Neural crest cell (in vitro differentiated cells): ENCODE results near the gene CTF1. TPM values are rescaled to one million over a fixed set of nuclear protein-coding genes. Genes with fewer than 3 reads are reported as not detected.

Source experiments
- DNase-seq: peaks from one replicate; pipeline ENCODE4 v3.0.0; 2021; ENCODE audit warnings: low read depth, mixed read lengths, low spot score
- H3K27ac Mint-ChIP-seq: one replicate; pipeline ENCODE4 v1.8.0; 2021; ENCODE audit warnings: mild to moderate bottlenecking, mixed read lengths; ENCODE audit not compliant: unreplicated experiment
- H3K27me3 Mint-ChIP-seq: 2 replicates; pipeline ENCODE4 v1.8.0; 2021; ENCODE audit warnings: low read depth, mild to moderate bottlenecking, mixed read lengths
- H3K36me3 Mint-ChIP-seq: 2 replicates; pipeline ENCODE4 v1.8.0; 2021; ENCODE audit warnings: low read depth, mild to moderate bottlenecking, mixed read lengths
- H3K4me1 Mint-ChIP-seq: 2 replicates; pipeline ENCODE4 v1.8.0; 2021; ENCODE audit warnings: mixed read lengths
- H3K4me3 Mint-ChIP-seq: one replicate; pipeline ENCODE4 v1.8.0; 2021; ENCODE audit warnings: mild to moderate bottlenecking, mixed read lengths
- H3K9me3 Mint-ChIP-seq: 2 replicates; pipeline ENCODE4 v1.8.0; 2021; ENCODE audit warnings: mixed read lengths
- CTCF ChIP-seq: fragments of 200-600 bp; sonication (generic); conservative IDR thresholded peaks from 2 replicates; pipeline ENCODE4 v1.5.0; 2021; ENCODE audit warnings: antibody characterized with exemption, mild to moderate bottlenecking
- total RNA-seq: library from RNA; stranded (reverse); gene quantifications from 2 replicates; pipeline ENCODE4 v1.2.1, GENCODE V29; 2021

CTF1 gene
- total RNA-seq, 1 donor from 2014 or later, result 1.6 TPM

DNA sequence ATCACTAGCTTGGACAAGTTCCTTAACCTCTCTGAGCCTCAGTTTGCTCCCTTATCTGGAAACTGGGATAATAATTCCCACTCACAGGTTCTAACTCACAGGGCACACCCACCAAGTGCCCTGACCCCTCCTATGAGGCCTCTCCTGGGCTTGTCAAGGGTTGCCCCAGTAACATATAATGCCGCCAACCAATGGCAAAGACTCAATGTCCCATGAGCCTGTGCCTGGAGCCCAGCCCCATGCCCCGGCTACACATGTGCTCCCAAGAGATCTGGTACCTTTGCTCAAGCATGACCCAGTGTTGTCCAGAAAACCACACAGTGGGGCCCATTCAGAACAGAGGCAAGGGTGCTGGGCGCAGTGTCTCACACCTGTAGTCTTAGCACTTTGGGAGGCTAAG, 18.4 kb downstream of the CTF1 start:
- DNase-seq, result no peak
- Mint-ChIP-seq H3K36me3 (no peaks in the 10 kb centered on the region), H3K4me3 (no peak overlapping the region), H3K27ac (no peak overlapping the region), H3K9me3 (no peaks in the 10 kb centered on the region), H3K4me1 (peaks cover 7% of the 10 kb centered on the region), H3K27me3 (no peaks in the 10 kb centered on the region)
- TF ChIP-seq CTCF, result no peak

- DNase-seq, result no peak
- peaks cover 23% of the 10 kb centered on the region for H3K4me1 Mint-ChIP-seq
- no peaks in the 10 kb centered on the region for H3K36me3 Mint-ChIP-seq
- no peak for TF ChIP-seq CTCF
- H3K4me3 Mint-ChIP-seq, result no peak overlapping the region
- no peaks in the 10 kb centered on the region for H3K9me3 Mint-ChIP-seq
- no peak overlapping the region for H3K27ac Mint-ChIP-seq
- no peaks in the 10 kb centered on the region for H3K27me3 Mint-ChIP-seq
Measured at GRCh38 chr16:30918614-30919013, 22.2 kb downstream of the CTF1 start.

DNA sequence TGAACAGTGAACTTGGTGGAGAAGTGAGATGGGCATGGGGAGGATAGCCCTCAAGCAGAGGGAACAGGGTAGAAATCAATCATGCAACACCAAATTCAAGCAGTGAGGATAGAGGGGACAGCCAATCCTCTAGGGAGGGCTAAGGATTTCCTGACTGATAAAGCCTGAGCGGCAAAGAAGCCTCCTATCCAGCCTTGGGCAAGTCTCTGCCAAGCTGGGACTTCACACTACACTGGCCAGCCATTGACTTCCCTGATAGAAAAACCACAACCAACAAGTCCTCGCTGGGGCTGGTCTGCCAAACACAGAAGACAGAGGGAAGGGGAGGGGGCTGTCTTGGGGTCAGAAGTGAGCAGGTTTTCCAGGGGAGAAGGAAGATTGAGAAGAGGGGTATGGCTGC, 24.5 kb downstream of the CTF1 start:
- H3K27ac Mint-ChIP-seq, result no peak overlapping the region
- peaks cover 31% of the 10 kb centered on the region for H3K4me1 Mint-ChIP-seq
- no peak for TF ChIP-seq CTCF
- DNase-seq, result no peak
- no peaks in the 10 kb centered on the region for H3K27me3 Mint-ChIP-seq
- no peaks in the 10 kb centered on the region for H3K36me3 Mint-ChIP-seq
- H3K9me3 Mint-ChIP-seq, result no peaks in the 10 kb centered on the region
- H3K4me3 Mint-ChIP-seq, result peak overlapping the region; percentile 99

- Mint-ChIP-seq H3K4me3 (peak overlapping the region; percentile 99), H3K36me3 (no peaks in the 10 kb centered on the region), H3K9me3 (no peaks in the 10 kb centered on the region), H3K27ac (no peak overlapping the region), H3K27me3 (no peaks in the 10 kb centered on the region), H3K4me1 (peaks cover 34% of the 10 kb centered on the region)
- no peak for DNase-seq
- no peak for TF ChIP-seq CTCF
Measured at GRCh38 chr16:30921459-30921747, 25.0 kb downstream of the CTF1 start.

DNA sequence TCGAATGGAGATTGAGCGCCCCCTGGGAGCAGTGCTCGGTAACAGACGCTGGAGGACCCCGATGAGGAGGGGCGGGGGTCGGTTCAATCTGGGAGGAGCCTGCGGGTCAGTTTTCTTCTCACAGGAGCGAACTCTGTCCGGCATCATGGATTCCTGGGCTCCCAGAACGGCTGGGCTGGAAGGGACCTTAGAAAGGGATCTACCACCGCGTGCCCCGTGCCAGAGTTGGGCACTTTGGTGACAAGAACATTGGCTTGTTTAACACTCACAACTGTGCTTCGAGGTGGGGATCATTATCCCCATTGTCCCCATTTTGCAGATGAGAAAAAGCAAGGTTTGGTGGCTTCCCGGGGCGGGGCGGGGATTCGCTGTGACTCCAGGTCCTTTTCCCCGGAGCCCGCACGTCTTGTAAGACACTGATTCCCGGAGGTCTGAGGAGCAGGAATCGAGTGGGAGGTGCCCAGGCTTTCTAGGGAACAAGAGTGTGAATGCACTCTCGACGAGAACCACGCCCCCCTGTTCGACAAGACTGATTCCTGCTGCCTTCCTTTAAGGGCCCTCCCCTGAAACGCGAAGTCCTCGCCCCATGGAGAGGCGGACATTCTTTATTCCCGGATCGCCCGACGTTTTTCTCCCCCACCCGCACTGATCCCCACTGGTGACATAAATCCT, 25.5 kb downstream of the CTF1 start:
- Mint-ChIP-seq H3K36me3 (no peaks in the 10 kb centered on the region), H3K4me3 (peak overlapping the region; percentile 99), H3K27ac (peak overlapping the region; percentile 100), H3K4me1 (peaks cover 33% of the 10 kb centered on the region), H3K27me3 (no peaks in the 10 kb centered on the region), H3K9me3 (no peaks in the 10 kb centered on the region)
- DNase-seq, result peak; percentile 99
- peak; percentile 96 for TF ChIP-seq CTCF
